Fibroblast of the aortic adventitia (primary cell): ENCODE results near the gene SLX1B. TPM values are rescaled to one million over a fixed set of nuclear protein-coding genes. Genes with fewer than 3 reads are reported as not detected.
"Not testable (repeated sequence)": the region's sequence is repeated elsewhere in the genome, so short reads cannot be mapped to it uniquely, and the experiment has no call there.

Source experiments
- DNase-seq: peaks from one replicate; pipeline ENCODE4 v3.0.0-alpha.2; 2010; ENCODE audit warnings: low read depth
- H3K4me3 ChIP-seq: 2 replicates; pipeline ENCODE4 v1.5.1; 2011; ENCODE audit warnings: low read depth, mild to moderate bottlenecking, control low read depth, low read length, moderate library complexity
- CTCF ChIP-seq: IDR thresholded peaks from 2 replicates; pipeline ENCODE4 v1.5.1; 2011; ENCODE audit warnings: mild to moderate bottlenecking, low read length, control low read depth, inconsistent platforms; ENCODE audit not compliant: insufficient read depth
- total RNA-seq: library from RNA; depleted of rRNA; stranded (reverse); fragments of >200 nt; gene quantifications from 2 replicates; pipeline ENCODE4 v1.2.3, GENCODE V29; 2012; ENCODE audit warnings: low replicate concordance

SLX1B gene
- total RNA-seq = 4.4 and 20.2 TPM in 2 replicates

GRCh38 chr16:29454269-29454668, at the start of gene SLX1B, which contains the start of gene BOLA2:
Gene SLX1B (plus strand): TSS chr16:29454533.
Gene BOLA2 (minus strand): TSS chr16:29454351. CDS start chr16:29454253, 98 bp downstream.
- H3K4me3 ChIP-seq, DNase-seq: not testable (repeated sequence)

- peak; percentile 77 for DNase-seq
- H3K4me3 ChIP-seq = not testable (repeated sequence)
Measured at GRCh38 chr16:29405249-29405648, 49.1 kb upstream of the SLX1B start.

GRCh38 chr16:29423587-29423986, 30.7 kb upstream of the SLX1B start:
- not testable (repeated sequence) for DNase-seq, H3K4me3 ChIP-seq

GRCh38 chr16:29425390-29425789, 28.9 kb upstream of the SLX1B start:
- not testable (repeated sequence) for H3K4me3 ChIP-seq, DNase-seq

GRCh38 chr16:29453754-29454153, 579 bp upstream of the SLX1B start:
- not testable (repeated sequence) for DNase-seq, H3K4me3 ChIP-seq

- H3K4me3 ChIP-seq, DNase-seq: not testable (repeated sequence)
Measured at GRCh38 chr16:29454828-29455227, 495 bp downstream of the SLX1B start.

GRCh38 chr16:29457660-29458059, 3.3 kb downstream of the SLX1B start:
- H3K4me3 ChIP-seq, DNase-seq: not testable (repeated sequence)

GRCh38 chr16:29459706-29460646, 5.6 kb downstream of the SLX1B start, which contains the start of gene SULT1A4:
Gene SULT1A4 (plus strand): TSS chr16:29459913. CDS start chr16:29461386, 1,473 bp downstream.
- DNase-seq, H3K4me3 ChIP-seq: not testable (repeated sequence)

GRCh38 chr16:29460647-29461030, 6.3 kb downstream of the SLX1B start:
- DNase-seq, H3K4me3 ChIP-seq: not testable (repeated sequence)

- not testable (repeated sequence) for H3K4me3 ChIP-seq, DNase-seq
Measured at GRCh38 chr16:29465985-29466824, 11.9 kb downstream of the SLX1B start.

- DNase-seq, H3K4me3 ChIP-seq: not testable (repeated sequence)
Measured at GRCh38 chr16:29466904-29467303, 12.6 kb downstream of the SLX1B start.

GRCh38 chr16:29467654-29468366, 13.5 kb downstream of the SLX1B start:
- not testable (repeated sequence) for H3K4me3 ChIP-seq, DNase-seq

GRCh38 chr16:29469660-29470059, 15.3 kb downstream of the SLX1B start:
- peak; percentile 3 for TF ChIP-seq CTCF
- peak overlapping the region; percentile 33 for H3K4me3 ChIP-seq
- not testable (repeated sequence) for DNase-seq

- H3K4me3 ChIP-seq, DNase-seq: not testable (repeated sequence)
Measured at GRCh38 chr16:29472065-29472464, 17.7 kb downstream of the SLX1B start.

- not testable (repeated sequence) for DNase-seq, H3K4me3 ChIP-seq
Measured at GRCh38 chr16:29482276-29482675, 27.9 kb downstream of the SLX1B start.

GRCh38 chr16:29506308-29506707, 52.0 kb downstream of the SLX1B start, which contains the start of gene NPIPB12:
Gene NPIPB12 (minus strand): TSS chr16:29506408.
- H3K4me3 ChIP-seq, DNase-seq: not testable (repeated sequence)
